Gastroesophageal sphincter (tissue), 3 donors: ENCODE measurements around the gene TUSC7.

Source experiments
- CTCF ChIP-seq, 4 experiments: fragments of 200-600 bp in 2 of 4; fragments of 450-650 bp in 2 of 4; sonication (generic) in 1 of 4; IDR thresholded peaks; one replicate each; pipeline ENCODE4 v1.5.1; 2017 to 2019; ENCODE audit warnings: antibody characterized with exemption in 4 of 4, mild to moderate bottlenecking in 2 of 4, moderate library complexity in 2 of 4
- EP300 ChIP-seq: sonication (generic); formaldehyde crosslinking; IDR thresholded peaks from one replicate; pipeline ENCODE4 v1.6.1; 2017; ENCODE audit warnings: antibody characterized with exemption, mild to moderate bottlenecking

GRCh38 chr3:116669576-116669975, 40.0 kb upstream of the TUSC7 start:
- no peak for TF ChIP-seq CTCF (IDR thresholded peaks at IDR 0.05)
- no peak for TF ChIP-seq EP300
